HG03354 (cell line): ENCODE data around the gene RASAL3.

ENCODE experiments used
- ATAC-seq: cut with Tn5 transposase; IDR thresholded peaks from one replicate; pipeline ENCODE4 v1.9.1; 2021; ENCODE audit warnings: mild to moderate bottlenecking; ENCODE audit not compliant: unreplicated experiment, poor library complexity, severe bottlenecking

RASAL3 gene

DNA sequence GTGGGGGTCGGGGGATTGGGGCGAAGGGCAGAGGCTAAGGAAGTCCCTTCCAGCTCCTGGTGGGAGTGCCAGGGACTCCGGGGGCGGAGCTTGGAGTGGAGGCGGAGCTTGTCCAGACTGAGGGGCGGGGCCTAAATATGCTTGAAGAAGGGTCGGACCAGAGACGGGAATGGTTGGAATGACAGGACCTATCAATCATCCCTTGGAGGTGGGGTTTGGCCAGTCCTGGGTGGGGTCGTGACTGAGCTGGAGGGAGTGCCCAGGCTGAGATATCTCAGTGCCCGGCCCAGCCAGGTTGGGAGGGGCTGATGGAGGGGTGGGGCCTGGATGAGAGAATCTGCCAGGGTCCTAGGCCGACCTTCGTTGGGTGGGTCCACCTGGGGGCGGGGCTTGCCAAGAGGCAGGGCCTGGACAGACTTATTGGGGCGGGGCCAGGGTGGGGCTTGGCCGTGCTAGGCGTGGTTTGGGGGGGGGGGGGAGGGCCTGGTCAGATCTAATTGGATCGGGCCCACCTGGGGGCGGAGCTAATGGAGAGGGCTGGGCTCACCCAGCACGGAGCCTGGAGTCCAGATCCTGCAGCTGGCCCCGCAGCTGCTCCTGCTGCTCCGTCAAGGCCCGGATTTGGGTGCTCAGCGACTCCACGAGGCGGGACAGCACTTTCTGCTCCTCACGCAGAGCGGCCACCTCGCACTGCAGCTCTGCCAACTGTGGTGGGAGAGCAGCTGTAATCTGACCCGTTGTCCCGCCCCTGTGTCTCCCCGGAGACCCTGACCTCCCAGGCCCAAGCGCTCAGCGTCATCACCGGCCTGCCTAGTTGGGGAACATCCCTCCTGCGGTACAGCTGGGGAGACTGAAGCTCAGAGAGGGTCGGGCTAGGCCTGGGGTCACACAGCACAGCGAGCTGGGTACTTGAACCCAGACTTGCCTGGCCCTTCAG, 12.0 kb downstream of the RASAL3 start:
- no peak for ATAC-seq

DNA sequence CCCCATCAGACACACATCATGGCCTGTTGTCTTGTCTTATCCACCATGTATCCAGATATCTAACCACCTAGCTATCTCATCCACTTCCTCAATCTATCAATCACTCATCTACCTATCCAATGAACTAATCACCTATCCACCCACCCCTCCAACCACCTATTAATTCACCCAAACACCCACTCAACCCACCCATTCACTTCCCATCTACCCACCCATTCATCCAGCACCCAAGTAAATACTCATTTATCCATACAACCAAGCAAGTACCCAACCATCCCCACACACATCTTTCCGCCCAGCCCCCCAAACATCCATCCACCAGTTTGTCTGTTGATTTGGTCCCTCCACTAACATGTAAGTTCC, 13.8 kb downstream of the RASAL3 start:
- no peak for ATAC-seq

DNA sequence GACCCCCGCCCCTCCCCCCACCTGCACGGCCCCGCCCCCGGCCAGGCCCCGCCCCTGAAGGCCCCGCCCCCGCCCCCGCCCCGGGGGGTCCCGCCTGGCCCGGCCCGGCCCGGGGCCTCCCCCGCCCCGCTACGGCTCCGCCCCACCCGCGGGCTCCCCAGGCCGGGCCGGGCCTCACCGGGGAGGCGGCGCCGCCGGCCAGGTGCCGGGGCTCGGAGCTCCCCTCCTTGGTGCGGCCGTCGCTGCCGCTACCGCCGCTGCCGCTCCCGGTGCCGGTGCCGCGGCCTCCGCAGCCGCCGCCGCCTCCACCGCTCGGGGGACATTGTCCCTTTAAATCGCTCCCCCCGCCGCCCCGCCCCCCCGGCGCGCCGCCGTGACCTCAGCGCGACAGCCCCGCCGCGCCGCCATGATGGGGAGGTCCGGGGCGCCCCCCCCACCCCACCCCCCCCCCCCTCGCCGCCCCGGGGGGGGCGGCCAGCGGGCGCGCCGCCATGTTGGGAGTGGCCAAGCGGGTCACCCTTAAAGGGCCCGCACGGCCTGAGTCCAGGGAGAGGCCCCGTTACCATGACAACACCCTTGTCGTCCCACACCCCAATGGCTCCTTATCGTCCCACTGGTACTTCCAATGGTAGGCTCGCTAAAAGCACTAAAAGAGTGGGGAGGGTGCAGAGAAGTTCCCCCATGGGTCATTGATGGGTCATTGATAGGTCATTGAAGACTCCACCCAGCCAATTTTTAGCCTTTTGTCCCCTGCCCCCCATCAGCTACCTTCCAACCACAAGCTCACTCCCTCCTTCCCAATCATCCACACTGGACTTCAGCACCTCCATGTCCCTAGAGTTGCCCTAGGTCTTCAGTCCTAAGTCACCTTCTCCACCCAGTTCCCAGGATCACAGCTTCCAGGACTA, 14.5 kb downstream of the RASAL3 start, which contains the start of gene WIZ:
WIZ (minus strand) TSS at position 337 of the 908 bp plus-strand sequence. CDS start 1,649 bp downstream, outside the sequence.
- peak; percentile 50 for ATAC-seq

DNA sequence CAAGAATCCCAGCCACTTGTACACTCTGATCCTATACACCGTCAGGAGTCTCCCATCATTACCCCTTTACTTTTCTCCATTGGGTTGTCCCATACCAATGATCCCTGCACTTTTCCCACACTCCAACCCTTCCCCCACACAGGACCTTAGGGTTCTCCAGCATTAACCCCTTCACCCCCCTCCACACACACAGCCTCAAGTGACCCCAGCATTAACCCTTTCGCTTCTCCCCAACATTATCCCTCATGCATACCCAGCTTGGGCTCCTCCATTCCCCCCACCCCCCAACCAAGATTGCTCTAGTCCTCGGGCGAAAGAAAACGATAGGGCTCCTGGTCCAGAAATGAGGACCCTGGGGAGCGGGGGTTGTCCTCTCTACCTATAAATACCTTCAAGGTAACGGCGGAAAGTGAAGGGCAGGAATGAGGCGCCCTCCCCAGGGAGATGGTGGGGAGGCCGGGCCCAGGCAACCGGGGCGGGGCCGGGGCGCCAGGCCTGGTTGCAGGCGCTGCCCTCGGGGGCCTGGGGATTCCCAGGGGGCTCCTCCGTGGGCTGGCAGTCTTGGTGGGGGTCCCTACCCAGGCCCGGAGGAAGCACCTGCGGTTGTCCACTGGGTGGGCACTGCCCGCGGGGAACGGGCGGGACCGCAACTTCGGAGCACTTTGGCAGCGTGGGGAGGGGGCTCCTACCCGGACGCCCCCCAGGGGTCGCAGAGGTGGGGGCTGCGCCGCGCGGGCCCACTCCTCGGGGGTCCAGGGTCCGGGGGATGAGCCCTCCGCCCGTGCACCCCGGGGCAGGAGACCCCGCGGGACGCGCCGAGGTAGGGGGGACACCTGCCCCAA, 15.3 kb downstream of the RASAL3 start:
- ATAC-seq = no peak

DNA sequence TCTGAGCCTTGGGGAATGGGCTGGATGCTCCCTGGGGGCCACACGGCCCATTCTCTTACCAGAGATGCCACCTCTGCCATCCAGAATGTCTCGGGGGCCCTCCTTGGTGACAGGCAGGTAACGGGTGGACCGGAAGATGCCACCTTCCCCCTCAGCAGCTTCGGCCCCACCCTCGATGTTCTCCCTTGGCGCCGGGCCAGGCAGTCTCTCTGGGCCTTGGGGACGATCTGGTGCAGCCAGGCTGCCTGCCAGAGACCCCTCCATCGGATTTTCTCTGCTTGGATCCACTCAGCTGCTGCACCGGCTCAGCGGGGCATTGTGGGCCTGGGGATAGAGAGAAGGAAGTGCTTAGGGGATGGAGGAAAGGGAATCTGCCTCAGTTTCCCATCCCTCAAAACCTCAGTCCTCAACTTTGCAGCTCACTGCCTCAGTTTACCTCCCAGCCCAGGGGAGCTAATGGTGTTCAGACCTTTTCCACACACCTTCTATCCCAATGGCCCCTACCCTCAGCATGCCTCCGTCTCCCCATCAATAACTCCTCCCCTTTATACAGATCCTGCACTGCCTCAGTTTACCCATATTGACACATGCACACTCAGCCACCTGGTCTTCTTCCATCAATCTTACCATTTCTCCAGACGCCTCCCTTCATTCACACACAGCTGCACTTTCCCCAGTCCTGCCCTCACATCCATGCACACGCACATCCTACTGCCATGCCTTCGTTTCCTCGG, 16.1 kb downstream of the RASAL3 start:
- ATAC-seq = no peak

DNA sequence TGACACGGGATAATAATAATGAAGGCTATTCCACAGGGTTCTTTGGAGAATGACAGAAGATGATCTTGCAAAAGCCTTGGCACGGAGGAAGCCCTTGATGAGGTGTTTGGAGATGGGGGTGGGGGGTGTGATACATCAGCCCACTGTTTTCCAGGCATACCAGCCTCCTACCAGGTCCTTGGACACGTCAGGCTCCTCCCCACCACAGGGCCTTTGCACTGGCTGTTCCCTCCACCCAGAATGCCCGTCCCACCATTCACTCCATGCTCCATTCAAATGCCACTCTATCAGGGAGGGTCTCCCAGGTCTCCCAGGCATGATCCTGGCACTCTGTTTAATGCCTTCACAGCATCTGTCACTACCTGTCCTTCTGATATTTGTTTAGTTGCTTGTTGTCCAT, 17.3 kb downstream of the RASAL3 start:
- ATAC-seq = no peak

DNA sequence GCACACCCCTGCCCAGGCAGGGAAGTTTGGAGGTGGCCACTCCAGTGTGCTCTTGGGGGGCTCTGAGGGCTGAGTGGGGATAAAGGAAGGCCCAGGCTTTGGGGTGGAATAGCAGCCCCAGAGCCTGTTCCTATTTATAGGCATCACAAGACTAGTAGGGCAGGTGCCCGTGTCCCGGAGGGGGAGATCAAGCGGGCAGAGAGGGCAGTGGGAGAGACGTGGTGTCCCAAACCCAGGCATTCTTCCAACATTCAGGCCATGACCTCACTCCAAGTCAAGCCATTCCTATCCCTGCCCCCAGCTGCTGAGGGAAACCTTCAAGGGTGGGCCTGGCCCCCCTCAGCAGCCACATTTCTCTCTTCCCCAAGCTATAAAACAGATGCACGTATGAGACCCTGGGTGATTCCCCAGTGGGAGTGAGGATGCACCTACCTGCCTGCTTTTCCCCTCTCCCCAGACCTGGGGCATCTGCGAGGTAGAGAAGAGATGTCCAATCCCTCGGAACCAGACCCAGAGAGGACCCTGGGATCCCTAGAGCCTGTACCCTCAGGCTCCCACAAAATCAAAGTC, 18.5 kb downstream of the RASAL3 start:
- no peak for ATAC-seq

DNA sequence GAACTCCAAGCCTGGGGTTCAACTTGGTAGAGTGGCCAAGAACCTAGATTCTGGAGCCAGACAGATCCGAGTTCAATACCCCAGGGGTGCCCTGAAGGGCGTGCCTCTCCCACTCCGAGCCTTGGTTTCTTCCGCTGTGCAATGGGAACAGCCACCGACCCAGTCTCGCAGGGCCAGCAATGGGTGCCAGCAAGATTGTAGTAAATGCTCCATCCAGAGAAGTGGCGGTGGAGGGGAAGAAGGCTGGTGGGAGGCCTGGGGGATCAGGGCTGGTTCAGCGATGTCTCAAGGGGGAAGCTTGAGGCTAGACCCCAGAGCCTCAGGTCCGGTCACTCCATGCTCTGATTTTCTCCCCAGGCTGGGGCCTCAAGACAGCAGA, 19.1 kb downstream of the RASAL3 start:
- ATAC-seq = no peak

DNA sequence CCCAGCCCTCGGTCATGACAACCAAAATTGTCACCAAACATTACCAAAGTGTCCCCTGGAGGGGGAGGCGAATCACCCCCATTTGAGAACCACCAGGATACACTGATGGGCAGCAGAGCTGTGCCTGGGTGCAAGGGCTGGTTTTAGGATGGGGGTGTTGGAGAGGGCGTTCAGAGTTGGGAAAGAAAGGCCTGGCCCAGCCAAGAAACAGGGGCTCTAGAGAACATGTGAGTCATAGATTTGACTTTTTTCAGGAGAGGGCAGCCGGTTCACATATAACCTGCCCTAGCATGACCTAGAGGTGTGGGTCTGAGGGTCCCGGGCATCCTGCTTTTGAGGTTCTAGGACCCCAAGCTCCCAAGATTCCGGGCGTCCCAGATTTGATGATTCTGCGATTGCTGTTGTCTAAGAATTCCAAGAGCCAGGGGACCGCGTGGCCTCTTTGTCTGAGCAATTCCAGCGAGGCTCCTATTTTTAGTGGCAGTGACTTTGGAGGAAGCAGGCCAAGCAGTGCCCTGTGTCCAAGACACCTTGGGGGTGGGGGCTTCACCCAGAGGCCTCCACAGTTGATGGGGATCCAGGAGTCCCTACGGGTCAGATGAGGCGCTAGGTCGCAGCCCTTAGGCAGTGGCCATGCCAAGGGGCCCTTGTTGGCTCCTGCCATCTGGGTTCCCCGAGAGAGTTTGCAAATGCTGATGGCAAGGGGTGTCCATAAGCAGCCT, 19.7 kb downstream of the RASAL3 start:
- ATAC-seq = no peak

DNA sequence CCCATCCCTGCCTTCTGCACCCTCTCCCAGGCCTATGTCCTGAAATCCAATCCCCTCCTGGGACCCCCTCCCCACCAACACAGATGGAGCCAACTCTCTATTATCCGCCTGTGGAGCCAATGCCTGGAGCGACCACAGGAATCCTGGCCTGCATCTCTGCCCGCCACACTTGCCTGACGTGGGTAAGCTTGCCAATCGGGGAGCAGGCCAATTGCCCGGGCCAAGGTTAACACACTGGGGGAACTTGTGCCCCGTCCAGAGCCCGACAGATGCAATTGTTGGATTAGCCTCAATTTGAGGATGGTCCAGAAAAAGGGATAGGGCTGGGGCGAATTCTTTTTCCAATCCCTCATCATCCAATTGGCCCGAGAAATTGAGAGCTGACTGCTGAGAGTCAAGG, 20.5 kb downstream of the RASAL3 start:
- ATAC-seq = no peak

DNA sequence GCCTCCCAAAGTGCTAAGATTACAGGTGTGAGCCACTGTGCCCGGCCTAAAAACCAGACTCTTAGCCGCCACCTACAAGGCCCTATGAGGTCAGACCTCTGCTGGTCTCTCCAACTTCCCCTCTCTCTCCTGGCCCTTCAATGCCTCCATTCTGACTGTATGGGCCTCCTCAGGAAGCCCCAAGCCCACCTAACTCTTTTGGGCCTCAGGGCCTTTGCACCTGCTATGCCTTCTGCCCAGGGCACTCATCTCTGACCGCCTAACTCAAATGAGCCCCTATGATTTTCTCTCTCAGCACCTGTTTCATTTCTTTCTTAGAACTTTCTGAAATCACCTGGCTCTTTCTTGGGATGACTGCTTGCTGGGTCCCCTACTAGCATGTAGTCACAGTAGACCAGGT, 21.0 kb downstream of the RASAL3 start:
- no peak for ATAC-seq

DNA sequence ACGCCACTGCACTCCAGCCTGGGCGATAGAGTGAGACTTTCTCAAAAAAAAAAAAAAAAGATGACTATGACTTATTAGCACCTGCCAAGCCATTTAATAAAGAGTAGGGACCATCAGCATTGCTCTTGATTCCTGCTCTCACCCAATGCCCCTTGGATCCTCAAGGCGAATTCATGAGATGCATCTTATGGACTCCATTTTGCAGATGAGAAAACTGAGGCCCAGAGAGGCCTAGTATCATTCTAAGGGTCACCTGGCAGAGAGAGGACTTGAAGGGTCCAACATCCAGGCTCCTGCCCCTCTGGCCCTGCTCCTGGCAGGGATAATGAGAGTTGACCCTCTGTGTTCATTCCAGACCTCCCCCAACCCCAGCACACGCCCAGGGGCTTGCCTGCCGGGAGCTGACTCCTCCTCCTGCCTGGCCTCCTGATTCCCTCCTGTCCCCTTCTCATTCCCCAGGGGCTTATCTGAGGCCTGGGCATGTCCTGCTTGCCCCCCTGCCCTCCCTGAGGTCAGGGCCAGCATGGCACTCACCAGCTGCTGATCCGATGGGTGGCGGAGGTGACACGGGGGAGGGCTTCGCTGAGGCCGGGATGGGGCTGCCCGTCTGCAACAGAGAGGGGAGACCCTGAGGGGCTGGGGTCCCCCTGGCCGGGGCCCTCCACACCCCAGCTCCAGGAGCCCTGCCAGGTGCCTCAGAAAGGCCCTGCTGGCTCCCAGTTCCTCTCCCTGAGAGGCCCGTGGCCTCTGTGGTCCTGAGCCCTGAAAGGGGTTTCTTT, 22.0 kb downstream of the RASAL3 start:
- no peak for ATAC-seq

DNA sequence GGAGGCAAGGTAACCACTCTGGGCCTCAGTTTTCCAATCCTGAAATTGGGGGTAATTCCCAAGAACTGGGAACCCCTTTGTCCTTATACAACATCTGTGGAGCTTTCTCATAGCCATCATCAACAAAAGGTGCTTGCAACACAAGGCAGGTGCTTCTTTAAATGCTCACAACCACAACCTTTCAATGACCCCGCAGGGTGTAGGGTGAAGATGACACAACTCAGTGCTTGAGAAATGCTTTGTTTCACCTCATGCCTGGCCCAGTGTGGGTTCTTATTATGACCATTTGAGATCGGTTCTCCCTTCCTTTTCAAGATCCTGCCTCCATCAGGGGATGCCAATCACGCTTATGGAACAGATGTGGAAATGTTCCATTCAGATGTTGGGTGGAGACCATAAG, 23.0 kb downstream of the RASAL3 start:
- no peak for ATAC-seq

DNA sequence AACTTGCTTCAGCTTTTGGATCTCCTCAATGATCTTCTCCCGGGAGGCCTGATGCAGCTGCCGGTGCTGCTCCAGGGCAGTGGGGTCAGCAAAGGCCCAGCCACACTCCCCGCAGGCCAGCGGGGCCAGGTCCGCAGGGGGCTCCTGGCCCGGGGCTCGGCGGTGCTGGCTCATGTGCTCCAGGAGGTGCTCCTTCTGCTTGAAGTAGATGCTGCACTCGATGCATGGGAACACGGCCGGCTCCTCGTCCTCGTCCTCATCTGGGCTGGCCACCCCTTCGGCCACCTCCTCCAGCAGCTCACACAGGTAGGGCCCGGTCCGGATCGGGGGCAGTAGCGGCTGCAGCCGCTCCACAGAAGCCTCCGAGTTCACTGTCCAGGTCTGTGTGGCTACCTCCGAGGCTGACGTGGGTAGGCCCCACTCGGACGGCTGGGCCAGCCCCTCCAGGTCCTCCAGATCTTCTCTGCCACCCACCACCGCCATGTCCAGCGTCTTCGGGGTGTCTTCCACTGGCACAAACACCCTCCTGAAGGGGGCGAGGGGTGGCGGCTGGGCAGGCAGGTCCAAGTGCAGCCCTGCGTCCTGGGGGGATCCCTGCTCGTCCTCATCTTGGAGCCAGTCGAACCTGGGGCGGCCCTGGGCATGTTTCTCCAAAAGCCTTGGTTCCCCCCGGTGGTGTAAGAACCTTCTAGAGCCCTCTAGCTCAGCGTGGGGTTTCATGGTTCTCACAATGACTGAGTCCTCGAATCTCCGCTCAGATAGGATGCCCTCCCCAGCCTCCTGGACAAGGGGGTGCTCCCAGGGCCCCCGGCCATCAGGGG, 24.3 kb downstream of the RASAL3 start:
- no peak for ATAC-seq

DNA sequence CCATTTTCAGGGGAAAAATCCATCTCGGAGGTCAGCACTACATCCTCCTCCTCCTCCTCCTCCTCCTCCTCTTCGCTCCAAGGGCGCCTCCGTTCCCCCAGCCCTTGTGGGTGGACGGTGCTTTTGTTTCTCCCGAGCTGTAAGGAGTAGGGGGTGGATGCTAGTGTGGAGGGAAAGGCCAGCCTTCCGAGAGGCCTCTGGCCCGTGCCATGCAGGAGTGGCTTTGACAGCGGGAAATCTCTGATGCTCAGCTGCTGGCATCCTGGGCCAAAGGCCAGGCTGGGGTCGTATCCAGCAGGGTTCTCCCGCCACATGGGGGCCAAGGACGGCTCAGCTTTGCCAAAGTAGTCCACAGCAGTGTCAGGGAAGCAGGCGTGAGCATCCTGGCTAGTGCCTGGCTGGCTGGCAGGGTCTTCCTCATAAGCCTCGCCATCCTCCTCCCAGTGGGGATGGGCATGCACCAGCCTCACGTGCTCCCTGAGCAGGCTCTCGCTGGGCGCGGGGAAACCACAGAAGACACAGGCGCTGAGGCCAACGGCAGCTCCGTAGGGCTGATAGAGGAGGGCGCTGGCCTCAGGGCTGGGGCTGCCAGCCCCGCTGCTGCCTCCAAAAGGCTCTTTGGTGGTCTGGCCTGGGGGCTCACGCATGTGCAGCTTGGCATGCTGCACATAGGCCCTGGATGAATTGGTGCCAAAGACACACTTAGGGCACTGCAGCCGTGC, 25.1 kb downstream of the RASAL3 start:
- ATAC-seq = no peak

DNA sequence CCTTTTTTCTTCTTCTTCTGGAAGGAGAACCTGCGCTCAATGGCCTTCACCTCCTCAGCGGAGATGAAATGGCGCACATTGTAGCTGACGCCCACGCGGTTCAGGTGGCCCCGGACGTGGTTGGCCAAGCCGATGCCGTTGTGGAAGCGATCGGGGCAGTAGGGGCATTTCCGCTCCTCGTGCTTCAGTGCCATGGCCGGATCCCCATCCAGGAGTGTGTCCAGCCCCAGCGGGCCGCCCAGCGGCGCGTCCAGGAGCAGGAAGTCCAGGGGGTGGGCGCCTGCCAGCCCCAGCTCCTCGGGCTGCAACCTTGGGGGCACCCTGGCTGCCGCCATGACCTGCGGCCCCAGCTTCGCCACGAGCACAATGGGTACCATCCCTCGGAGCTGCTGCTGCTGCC, 25.8 kb downstream of the RASAL3 start:
- no peak for ATAC-seq
